Activated CD4-positive, alpha-beta T cell treated with anti-CD3 and anti-CD28 coated beads, Interleukin-10, Interleukin-2, amounts not matched to agents 100 ng/mL and 50 ng/mL, durations not matched to agents 16 hours and 8 hours (primary cell): ENCODE measurements around the gene ANXA9.

Experiments
- DNase-seq: peaks from one replicate; pipeline ENCODE4 v3.0.0-alpha.2; 2020

Gene ANXA9

GRCh38 chr1:151006327-151007052, 24.4 kb downstream of the ANXA9 start, which contains the start of gene MINDY1:
TSS of gene MINDY1 (minus strand) at chr1:151006902. CDS start at chr1:151002617, 4,285 bp downstream.
- peak; percentile 64 for DNase-seq

GRCh38 chr1:151007853-151008243, 25.8 kb downstream of the ANXA9 start:
- DNase-seq, result no peak

GRCh38 chr1:151008244-151009205, 26.4 kb downstream of the ANXA9 start, which contains the start of gene PRUNE1:
TSS of gene PRUNE1 (plus strand) at chr1:151008449. CDS start at chr1:151008633, 184 bp downstream.
- peak; percentile 98 for DNase-seq

- peak; percentile 30 for DNase-seq
These were observed 27.1 kb downstream of the ANXA9 start for GRCh38 chr1:151009206-151009587.

GRCh38 chr1:151009674-151010345, 27.7 kb downstream of the ANXA9 start:
- no peak for DNase-seq

- DNase-seq, result no peak
These were observed 28.2 kb downstream of the ANXA9 start for GRCh38 chr1:151010346-151010726.

- no peak for DNase-seq
These were observed 29.2 kb downstream of the ANXA9 start for GRCh38 chr1:151011154-151011850.

GRCh38 chr1:151012684-151013471, 30.8 kb downstream of the ANXA9 start:
- DNase-seq, result no peak

- DNase-seq, result no peak
These were observed 31.4 kb downstream of the ANXA9 start for GRCh38 chr1:151013518-151013917.

- peak; percentile 78 for DNase-seq
These were observed 42.6 kb downstream of the ANXA9 start for GRCh38 chr1:151024540-151025146.

- DNase-seq, result no peak
These were observed 44.4 kb downstream of the ANXA9 start for GRCh38 chr1:151026460-151026859.

GRCh38 chr1:151032164-151032563, 50.1 kb downstream of the ANXA9 start:
- DNase-seq, result no peak

GRCh38 chr1:151035167-151035566, 53.1 kb downstream of the ANXA9 start:
- no peak for DNase-seq

- DNase-seq, result no peak
These were observed 54.3 kb downstream of the ANXA9 start, which contains the start of gene BNIPL for GRCh38 chr1:151036356-151036755. TSS of gene BNIPL (plus strand) at chr1:151036586. CDS start at chr1:151036726, 140 bp downstream.

- DNase-seq, result no peak
These were observed 54.9 kb downstream of the ANXA9 start for GRCh38 chr1:151037032-151037431.

GRCh38 chr1:151039521-151039920, 57.4 kb downstream of the ANXA9 start:
- DNase-seq, result no peak

GRCh38 chr1:151043163-151043562, 61.1 kb downstream of the ANXA9 start:
- no peak for DNase-seq
